CD4-positive, alpha-beta memory T cell (primary cell): Measurements from ENCODE around the gene DUS2. TPM values are rescaled to one million over a fixed set of nuclear protein-coding genes. Genes with fewer than 3 reads are reported as not detected.

Experiments
- CTCF ChIA-PET: fragments of 350-600 bp; sonication (Branson Sonifier 250); formaldehyde crosslinking; loops from one replicate; lab custom pipeline; 2021; ENCODE audit warnings: inconsistent platforms; ENCODE audit not compliant: partially characterized antibody; lab: Charles Lee
- POLR2A ChIA-PET: fragments of 350-600 bp; sonication (Branson Sonifier 250); formaldehyde crosslinking; loops from one replicate; lab custom pipeline; 2021; ENCODE audit not compliant: partially characterized antibody; lab: Charles Lee
- DNase-seq, 5 donors: peaks; one replicate each; pipeline versions ENCODE4 v3.0.0 to v3.0.0-alpha.2; 2020 to 2022; ENCODE audit warnings: mixed read lengths in 1 of 5
- H3K27ac ChIP-seq: one replicate; pipeline ENCODE4 v1.7.0; 2013; ENCODE audit warnings: low read depth, low read length
- H3K27me3 ChIP-seq: 2 replicates; pipeline ENCODE4 v1.7.0; 2013; ENCODE audit warnings: mild to moderate bottlenecking, low read length, moderate library complexity; ENCODE audit not compliant: insufficient read depth
- H3K36me3 ChIP-seq: 2 replicates; pipeline ENCODE4 v1.7.0; 2013; ENCODE audit warnings: mild to moderate bottlenecking, low read length, moderate library complexity; ENCODE audit not compliant: insufficient read depth
- H3K4me1 ChIP-seq: 2 replicates; pipeline ENCODE4 v1.7.0; 2013; ENCODE audit warnings: mild to moderate bottlenecking, low read length, moderate library complexity; ENCODE audit not compliant: insufficient read depth
- H3K4me3 ChIP-seq, 2 donors: one replicate each; pipeline ENCODE4 v1.7.0; 2013; ENCODE audit warnings: low read length in 2 of 2, mild to moderate bottlenecking in 1 of 2
- H3K9me3 ChIP-seq, 2 donors: one replicate each; pipeline ENCODE4 v1.7.0; 2013; ENCODE audit warnings: low read length in 2 of 2, control low read depth in 1 of 2; ENCODE audit not compliant: control insufficient read depth in 1 of 2
- H3K27ac Mint-ChIP-seq, 7 donors: one replicate each; pipeline ENCODE4 v1.8.0; 2020 to 2021; ENCODE audit warnings: mixed read lengths in 7 of 7, mild to moderate bottlenecking in 6 of 7, inconsistent platforms in 3 of 7, moderate library complexity in 3 of 7
- H3K27me3 Mint-ChIP-seq, 2 donors: one replicate each; pipeline ENCODE4 v1.8.0; 2020 to 2021; ENCODE audit warnings: mixed read lengths in 2 of 2
- H3K36me3 Mint-ChIP-seq, 2 donors: one replicate each; pipeline ENCODE4 v1.8.0; 2020 to 2021; ENCODE audit warnings: mixed read lengths in 2 of 2, inconsistent platforms in 1 of 2, mild to moderate bottlenecking in 1 of 2
- H3K4me1 Mint-ChIP-seq, 4 donors: one replicate each; pipeline ENCODE4 v1.8.0; 2020 to 2021; ENCODE audit warnings: mixed read lengths in 4 of 4, mild to moderate bottlenecking in 1 of 4
- H3K4me3 Mint-ChIP-seq, 8 donors: one replicate each; pipeline ENCODE4 v1.8.0; 2020 to 2021; ENCODE audit warnings: mixed read lengths in 8 of 8, mild to moderate bottlenecking in 7 of 8, moderate library complexity in 6 of 8, inconsistent platforms in 3 of 8
- H3K9me3 Mint-ChIP-seq, 8 donors: one replicate each; pipeline ENCODE4 v1.8.0; 2020 to 2021; ENCODE audit warnings: mixed read lengths in 8 of 8, mild to moderate bottlenecking in 5 of 8, inconsistent platforms in 3 of 8, moderate library complexity in 1 of 8
- intact Hi-C: fragments of 100-400 bp; cut with micrococcal nuclease; formaldehyde crosslinking; loops from one replicate; pipeline ENCODE4 v1.15.1; 2023
- polyA plus RNA-seq, 2 donors: library from polyadenylated mRNA; unstranded; fragments of 300-500 nt; fragmentation: Illumina TruSeq; gene quantifications; one replicate each; pipeline ENCODE4 v1.2.3, GENCODE V29; 2021
- total RNA-seq, 2 experiments: library from RNA; stranded (reverse); gene quantifications; one replicate each; pipeline ENCODE4 v1.2.3, GENCODE V29; 2021

Gene DUS2
- total and polyA plus RNA-seq, 4 experiments from 2014 or later: 9.0 to 14.6 (median 12.8) TPM

GRCh38 chr16:68066763-68067162, 43.7 kb downstream of the DUS2 start:
- Histone ChIP-seq H3K27me3 (no peaks in the 10 kb centered on the region), H3K27ac (no peak overlapping the region), H3K4me1 (peaks cover 83% of the 10 kb centered on the region), H3K36me3 (no peaks in the 10 kb centered on the region), H3K4me3 (no peak overlapping the region), H3K9me3 (no peaks in the 10 kb centered on the region)
- peak overlapping the region in 3 of 7 donors; percentile 79 to 83 (median 79) for H3K27ac Mint-ChIP-seq
- POLR2A ChIA-PET: interaction anchor here (17.1 kb wide), 1 partner anchor 15 kb away, joined by 474 read pairs; the partner anchor contains the start of gene NFATC3
- CTCF ChIA-PET: interaction anchor here (0.9 to 6.4 kb wide), 3 partner anchors 9 to 27 kb away, joined by 4 to 67 read pairs (median 59); partner anchors contain the start of gene NFATC3
- intact Hi-C loops: loop anchor here (10.0 kb wide), 1 partner anchor 48 kb away; no protein-coding TSS in a partner anchor
- no peaks in the 10 kb centered on the region for H3K27me3 Mint-ChIP-seq
- no peaks in the 10 kb centered on the region for H3K9me3 Mint-ChIP-seq
- peaks cover 10 to 12% of the 10 kb centered on the region in 2 donors for H3K36me3 Mint-ChIP-seq
- DNase-seq: no peak
- peaks cover 58 to 94% (median 78%) of the 10 kb centered on the region in 4 donors for H3K4me1 Mint-ChIP-seq
- no peak overlapping the region for H3K4me3 Mint-ChIP-seq

- H3K9me3 ChIP-seq: no peaks in the 10 kb centered on the region
- Mint-ChIP-seq H3K4me3 (peak overlapping the region in 3 of 8 donors; percentile 35 to 64 (median 43)), H3K27ac (peak overlapping the region in 2 of 7 donors; percentile 68 to 78), H3K4me1 (peaks cover 59 to 91% (median 78%) of the 10 kb centered on the region in 4 donors), H3K36me3 (peaks cover 10 to 12% of the 10 kb centered on the region in 2 donors), H3K9me3 (peaks cover 0 to under 1% (median 0%) of the 10 kb centered on the region in 8 donors), H3K27me3 (no peaks in the 10 kb centered on the region)
- intact Hi-C loops: loop anchor here (10.0 kb wide), 1 partner anchor 46 kb away; no protein-coding TSS in a partner anchor
- peaks cover 82% of the 10 kb centered on the region for H3K4me1 ChIP-seq
- no peak overlapping the region for H3K4me3 ChIP-seq
- no peak for DNase-seq
- H3K27me3 ChIP-seq: no peaks in the 10 kb centered on the region
- POLR2A ChIA-PET: interaction anchor here (0.9 to 17.1 kb wide), 4 partner anchors 13 to 262 kb away, joined by 4 to 474 read pairs (median 10); partner anchors contain the start of genes DPEP2, NFATC3, PSMB10 and RANBP10
- no peaks in the 10 kb centered on the region for H3K36me3 ChIP-seq
- no peak overlapping the region for H3K27ac ChIP-seq
- CTCF ChIA-PET: interaction anchor here (0.7 to 8.2 kb wide), 13 partner anchors 8 to 1307 kb away, joined by 3 to 83 read pairs (median 3); partner anchors contain the start of gene NFATC3
Measured at GRCh38 chr16:68068926-68069325, 45.8 kb downstream of the DUS2 start.

- CTCF ChIA-PET: interaction anchor here (0.9 to 8.2 kb wide), 12 partner anchors 8 to 186 kb away, joined by 3 to 83 read pairs (median 4); partner anchors contain the start of gene NFATC3
- Histone ChIP-seq H3K36me3 (no peaks in the 10 kb centered on the region), H3K4me3 (peak overlapping the region in 1 of 2 donors; percentile 13), H3K4me1 (peaks cover 82% of the 10 kb centered on the region), H3K9me3 (no peaks in the 10 kb centered on the region), H3K27ac (peak overlapping the region; percentile 48), H3K27me3 (no peaks in the 10 kb centered on the region)
- H3K36me3 Mint-ChIP-seq: peaks cover 16 to 19% of the 10 kb centered on the region in 2 donors
- POLR2A ChIA-PET: interaction anchor here (0.7 to 17.1 kb wide), 10 partner anchors 12 to 263 kb away, joined by 3 to 474 read pairs (median 4); partner anchors contain the start of genes DDX28, DPEP2, DUS2 and NFATC3
- DNase-seq: peak; percentile 56 to 75 (median 67)
- peaks cover 0 to 2% (median 0%) of the 10 kb centered on the region in 8 donors for H3K9me3 Mint-ChIP-seq
- intact Hi-C loops: loop anchor here (10.0 kb wide), 1 partner anchor 45 kb away; no protein-coding TSS in a partner anchor
- peaks cover 60 to 91% (median 77%) of the 10 kb centered on the region in 4 donors for H3K4me1 Mint-ChIP-seq
- no peaks in the 10 kb centered on the region for H3K27me3 Mint-ChIP-seq
- H3K27ac Mint-ChIP-seq: peak overlapping the region; percentile 79 to 92 (median 89)
- H3K4me3 Mint-ChIP-seq: peak overlapping the region; percentile 36 to 83 (median 70)
Measured at GRCh38 chr16:68069511-68070248, 46.6 kb downstream of the DUS2 start.

- ChIA-PET POLR2A (interaction anchor here (0.7 to 17.1 kb wide), 8 partner anchors 12 to 236 kb away, joined by 3 to 474 read pairs (median 4); partner anchors contain the start of genes DDX28, DUS2, NFATC3 and PSMB10), CTCF (interaction anchor here (1.0 to 8.2 kb wide), 9 partner anchors 9 to 160 kb away, joined by 3 to 83 read pairs (median 4); partner anchors contain the start of gene NFATC3)
- no peaks in the 10 kb centered on the region for H3K27me3 ChIP-seq
- Mint-ChIP-seq H3K4me3 (peak overlapping the region; percentile 36 to 83 (median 70)), H3K36me3 (peaks cover 21 to 22% of the 10 kb centered on the region in 2 donors), H3K9me3 (peaks cover 0 to 2% (median 0%) of the 10 kb centered on the region in 8 donors), H3K4me1 (peaks cover 61 to 91% (median 78%) of the 10 kb centered on the region in 4 donors), H3K27me3 (no peaks in the 10 kb centered on the region), H3K27ac (peak overlapping the region; percentile 79 to 92 (median 89))
- peak overlapping the region; percentile 48 for H3K27ac ChIP-seq
- H3K4me3 ChIP-seq: peak overlapping the region in 1 of 2 donors; percentile 13
- peak in 1 of 5 donors; percentile 58 for DNase-seq
- no peaks in the 10 kb centered on the region for H3K36me3 ChIP-seq
- intact Hi-C loops: no loop called here
- H3K9me3 ChIP-seq: no peaks in the 10 kb centered on the region
- H3K4me1 ChIP-seq: peaks cover 82% of the 10 kb centered on the region
Measured at GRCh38 chr16:68070249-68070730, 47.2 kb downstream of the DUS2 start.

- Histone ChIP-seq H3K36me3 (no peaks in the 10 kb centered on the region), H3K27ac (peak overlapping the region; percentile 48), H3K4me1 (peaks cover 82% of the 10 kb centered on the region), H3K9me3 (no peaks in the 10 kb centered on the region), H3K4me3 (peak overlapping the region in 1 of 2 donors; percentile 13), H3K27me3 (no peaks in the 10 kb centered on the region)
- no peaks in the 10 kb centered on the region for H3K27me3 Mint-ChIP-seq
- DNase-seq: no peak
- H3K4me3 Mint-ChIP-seq: peak overlapping the region; percentile 4 to 83 (median 68)
- H3K9me3 Mint-ChIP-seq: peaks cover 0 to 2% (median 0%) of the 10 kb centered on the region in 8 donors
- intact Hi-C loops: no loop called here
- peaks cover 60 to 91% (median 79%) of the 10 kb centered on the region in 4 donors for H3K4me1 Mint-ChIP-seq
- H3K27ac Mint-ChIP-seq: peak overlapping the region; percentile 84 to 92 (median 89)
- H3K36me3 Mint-ChIP-seq: peaks cover 21 to 25% of the 10 kb centered on the region in 2 donors
- CTCF ChIA-PET: interaction anchor here (1.0 to 8.2 kb wide), 10 partner anchors 13 to 193 kb away, joined by 3 to 83 read pairs (median 5); partner anchors contain the start of genes NFATC3 and SLC7A6
- POLR2A ChIA-PET: interaction anchor here (0.6 to 17.1 kb wide), 7 partner anchors 11 to 237 kb away, joined by 3 to 474 read pairs (median 4); partner anchors contain the start of genes DDX28, DUS2, NFATC3 and PSMB10
Measured at GRCh38 chr16:68070806-68071517, 47.9 kb downstream of the DUS2 start.

- no peak for DNase-seq
- peaks cover 61 to 91% (median 79%) of the 10 kb centered on the region in 4 donors for H3K4me1 Mint-ChIP-seq
- no peaks in the 10 kb centered on the region for H3K9me3 ChIP-seq
- H3K27me3 ChIP-seq: no peaks in the 10 kb centered on the region
- H3K36me3 ChIP-seq: no peaks in the 10 kb centered on the region
- H3K4me1 ChIP-seq: peaks cover 86% of the 10 kb centered on the region
- no peaks in the 10 kb centered on the region for H3K27me3 Mint-ChIP-seq
- peaks cover 0 to 2% (median 0%) of the 10 kb centered on the region in 8 donors for H3K9me3 Mint-ChIP-seq
- peaks cover 22 to 26% of the 10 kb centered on the region in 2 donors for H3K36me3 Mint-ChIP-seq
- intact Hi-C loops: no loop called here
- H3K27ac ChIP-seq: no peak overlapping the region
- POLR2A ChIA-PET: interaction anchor here (0.6 to 17.1 kb wide), 5 partner anchors 10 to 198 kb away, joined by 3 to 474 read pairs (median 3); partner anchors contain the start of gene NFATC3
- H3K27ac Mint-ChIP-seq: peak overlapping the region; percentile 43 to 92 (median 89)
- H3K4me3 ChIP-seq: no peak overlapping the region
- peak overlapping the region in 6 of 8 donors; percentile 12 to 83 (median 40) for H3K4me3 Mint-ChIP-seq
- CTCF ChIA-PET: interaction anchor here (1.0 to 8.2 kb wide), 8 partner anchors 13 to 193 kb away, joined by 3 to 83 read pairs (median 5); partner anchors contain the start of genes NFATC3 and SLC7A6
Measured at GRCh38 chr16:68071518-68071901, 48.4 kb downstream of the DUS2 start.
